NCI-H69 (cell line): ENCODE data around the gene PRKCH.
A peak's percentile ranks its signal among the peaks of the same experiment; 100 is the strongest.
"Not testable (repeated sequence)": the region's sequence is repeated elsewhere in the genome, so short reads cannot be mapped to it uniquely, and the experiment has no call there.

ENCODE experiments used
- DNase-seq: peaks from one replicate; lab custom pipeline; 2025; lab: John Stamatoyannopoulos, UW

Gene PRKCH

GRCh38 chr14:61459229-61459628, 137.8 kb downstream of the PRKCH start:
- no peak for DNase-seq

GRCh38 chr14:61460063-61460462, 138.7 kb downstream of the PRKCH start:
- DNase-seq = no peak

- peak; percentile 82 for DNase-seq
These were observed 139.6 kb downstream of the PRKCH start for GRCh38 chr14:61460718-61461611.

- DNase-seq = peak; percentile 78
These were observed 140.5 kb downstream of the PRKCH start for GRCh38 chr14:61461808-61462275.

GRCh38 chr14:61462566-61463193, 141.3 kb downstream of the PRKCH start:
- DNase-seq = peak; percentile 93

GRCh38 chr14:61463664-61464285, 142.4 kb downstream of the PRKCH start:
- DNase-seq = no peak

- not testable (repeated sequence) for DNase-seq
These were observed 143.4 kb downstream of the PRKCH start for GRCh38 chr14:61464539-61465320.

GRCh38 chr14:61466249-61466904, 145.0 kb downstream of the PRKCH start:
- no peak for DNase-seq

GRCh38 chr14:61466905-61467280, 145.5 kb downstream of the PRKCH start:
- DNase-seq = no peak

GRCh38 chr14:61467296-61467695, 145.9 kb downstream of the PRKCH start:
- no peak for DNase-seq

GRCh38 chr14:61468063-61468825, 146.9 kb downstream of the PRKCH start:
- no peak for DNase-seq

GRCh38 chr14:61469781-61470180, 148.4 kb downstream of the PRKCH start:
- peak; percentile 60 for DNase-seq

- DNase-seq = peak; percentile 93
These were observed 149.0 kb downstream of the PRKCH start for GRCh38 chr14:61470261-61470960.

- no peak for DNase-seq
These were observed 149.5 kb downstream of the PRKCH start for GRCh38 chr14:61470961-61471293.

GRCh38 chr14:61471297-61472005, 150.1 kb downstream of the PRKCH start:
- peak; percentile 50 for DNase-seq

- DNase-seq = peak; percentile 64
These were observed 150.8 kb downstream of the PRKCH start for GRCh38 chr14:61472011-61472672.

- DNase-seq = no peak
These were observed 151.5 kb downstream of the PRKCH start for GRCh38 chr14:61472801-61473376.

- no peak for DNase-seq
These were observed 152.6 kb downstream of the PRKCH start for GRCh38 chr14:61474015-61474414.

- DNase-seq = no peak
These were observed 153.3 kb downstream of the PRKCH start for GRCh38 chr14:61474701-61475100.
